Activated CD4-positive, alpha-beta T cell treated with anti-CD3 and anti-CD28 coated beads, Interleukin-2, amount 50 U/mL, for 4 hours (primary cell): ENCODE data around the gene ARID3C.
A peak's percentile ranks its signal among the peaks of the same experiment; 100 is the strongest.

Experiments
- DNase-seq, 2 experiments: peaks; one replicate each; pipeline ENCODE4 v3.0.0-alpha.2; 2020

Gene ARID3C

DNA sequence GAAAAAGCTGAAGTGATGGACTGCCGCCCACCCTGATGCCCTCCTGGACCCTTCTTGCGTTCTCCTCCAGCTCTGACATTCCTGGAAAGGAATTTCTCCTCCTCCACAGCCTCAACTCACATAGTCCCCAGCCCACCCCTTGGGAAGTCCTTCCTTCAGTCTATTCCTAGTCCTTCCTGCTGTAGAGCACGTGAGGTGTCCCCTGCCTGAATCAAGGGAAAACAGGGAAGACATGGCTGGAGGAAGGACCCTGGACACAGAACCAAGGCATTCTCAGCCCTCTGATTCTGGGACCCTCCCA, 3.7 kb downstream of the ARID3C start:
- DNase-seq = no peak

DNA sequence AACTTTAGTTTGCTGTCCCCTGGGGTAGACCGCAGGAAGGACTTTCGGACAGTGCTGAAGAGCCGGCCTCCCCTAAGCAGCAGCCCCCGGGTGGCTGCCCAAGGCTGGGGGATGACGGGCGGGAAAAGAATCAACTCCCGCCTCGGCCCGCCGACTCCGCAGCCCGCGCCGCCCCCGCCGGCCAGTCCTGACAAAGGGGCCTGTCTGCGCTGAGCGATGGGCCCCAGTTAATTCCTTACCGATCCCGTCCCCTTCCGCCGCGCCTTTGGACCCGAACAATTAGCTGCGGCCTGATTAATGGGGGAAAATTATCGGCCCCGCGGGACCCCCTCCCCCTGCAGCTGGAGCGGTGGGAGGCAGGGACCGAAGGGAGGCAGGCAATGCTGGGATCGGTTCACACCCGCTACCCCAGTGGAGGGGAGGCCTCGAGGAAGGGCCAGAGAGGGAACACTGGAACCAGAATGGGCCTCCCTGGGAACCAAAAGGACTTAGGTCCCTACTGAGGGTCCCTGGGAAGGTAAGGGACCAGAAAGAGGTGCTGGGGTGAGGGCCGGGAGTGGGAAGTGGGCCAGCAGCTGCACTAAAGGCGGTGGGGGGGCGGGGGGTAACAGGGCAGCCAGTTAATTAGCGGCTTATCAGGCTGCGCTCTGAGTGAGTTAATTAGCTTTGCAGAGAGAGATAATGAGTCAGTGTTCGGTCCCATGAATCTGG, 4.2 kb downstream of the ARID3C start:
- DNase-seq = no peak

- no peak for DNase-seq
These were observed 5.3 kb downstream of the ARID3C start for GRCh38 chr9:34623374-34624235.

DNA sequence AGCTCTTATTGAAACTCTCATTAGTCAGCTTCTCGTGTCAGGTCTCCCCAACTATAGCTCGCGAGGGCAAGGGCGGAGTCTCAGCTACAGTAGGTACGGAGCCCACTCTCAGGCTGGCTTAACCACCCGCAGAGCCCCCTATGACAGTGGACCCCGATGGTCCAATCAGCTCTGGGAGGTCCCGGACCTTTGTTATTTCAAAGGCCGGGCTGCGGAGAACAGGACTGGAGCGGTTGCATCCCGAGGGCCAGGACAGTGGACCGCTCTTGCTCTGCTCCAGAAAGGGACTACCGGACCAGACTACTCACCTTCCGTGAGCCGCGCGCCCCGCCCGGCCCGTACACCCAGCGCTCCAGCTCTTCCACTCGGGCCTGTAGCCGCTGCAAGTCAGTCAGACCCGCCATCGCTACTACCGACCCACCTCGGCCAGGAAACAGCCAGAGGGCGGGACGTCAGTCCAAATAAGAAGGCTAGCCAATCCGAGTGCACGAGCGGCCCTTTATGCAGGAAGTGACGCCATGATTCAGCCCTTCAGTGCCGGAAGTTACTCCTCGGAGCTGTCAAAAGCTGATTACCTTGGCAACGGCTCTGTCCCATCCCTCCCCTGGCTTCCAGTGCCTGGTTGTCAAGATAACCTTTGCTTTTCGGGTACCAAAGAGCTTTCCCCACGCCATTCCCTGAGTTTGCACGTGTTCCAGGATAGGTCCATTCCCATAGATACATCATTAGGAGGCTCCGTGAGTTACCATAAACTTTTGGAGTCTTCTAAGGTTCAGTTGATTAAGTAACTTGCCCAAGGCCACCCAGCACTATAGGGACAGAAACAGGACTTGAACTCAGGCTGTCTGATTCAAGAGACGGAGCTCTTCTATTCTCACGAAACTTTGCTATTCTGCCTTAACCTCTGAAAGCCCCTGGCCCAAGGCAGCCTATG, 8.5 kb downstream of the ARID3C start, which contains the start of gene DCTN3:
DCTN3 (minus strand) TSS at position 435 of the 934 bp plus-strand sequence; CDS start at position 404, 31 bp downstream.
- DNase-seq = peak; percentile 86 to 88

DNA sequence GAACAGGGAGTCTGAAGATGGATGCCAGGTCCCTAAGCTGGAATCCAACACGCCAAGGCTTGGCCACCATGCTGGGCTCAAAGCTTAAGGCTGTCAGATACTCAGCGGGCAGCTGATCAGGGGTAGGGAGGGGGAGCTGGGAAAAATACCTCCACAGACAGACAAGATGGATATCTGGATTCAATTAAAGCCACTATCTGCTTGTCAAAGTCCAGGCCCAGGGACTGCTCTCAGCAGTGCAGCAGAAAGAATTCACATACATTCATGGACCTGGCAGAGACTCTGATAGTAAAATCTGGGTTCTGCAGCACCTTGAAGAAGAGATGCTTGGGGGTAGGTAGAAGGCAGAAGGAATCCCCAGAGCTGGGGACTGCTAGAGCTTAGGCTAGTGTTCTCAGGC, 13.7 kb downstream of the ARID3C start:
- DNase-seq = no peak

GRCh38 chr9:34612788-34613390, 16.0 kb downstream of the ARID3C start:
- DNase-seq = peak; percentile 50 to 54

DNA sequence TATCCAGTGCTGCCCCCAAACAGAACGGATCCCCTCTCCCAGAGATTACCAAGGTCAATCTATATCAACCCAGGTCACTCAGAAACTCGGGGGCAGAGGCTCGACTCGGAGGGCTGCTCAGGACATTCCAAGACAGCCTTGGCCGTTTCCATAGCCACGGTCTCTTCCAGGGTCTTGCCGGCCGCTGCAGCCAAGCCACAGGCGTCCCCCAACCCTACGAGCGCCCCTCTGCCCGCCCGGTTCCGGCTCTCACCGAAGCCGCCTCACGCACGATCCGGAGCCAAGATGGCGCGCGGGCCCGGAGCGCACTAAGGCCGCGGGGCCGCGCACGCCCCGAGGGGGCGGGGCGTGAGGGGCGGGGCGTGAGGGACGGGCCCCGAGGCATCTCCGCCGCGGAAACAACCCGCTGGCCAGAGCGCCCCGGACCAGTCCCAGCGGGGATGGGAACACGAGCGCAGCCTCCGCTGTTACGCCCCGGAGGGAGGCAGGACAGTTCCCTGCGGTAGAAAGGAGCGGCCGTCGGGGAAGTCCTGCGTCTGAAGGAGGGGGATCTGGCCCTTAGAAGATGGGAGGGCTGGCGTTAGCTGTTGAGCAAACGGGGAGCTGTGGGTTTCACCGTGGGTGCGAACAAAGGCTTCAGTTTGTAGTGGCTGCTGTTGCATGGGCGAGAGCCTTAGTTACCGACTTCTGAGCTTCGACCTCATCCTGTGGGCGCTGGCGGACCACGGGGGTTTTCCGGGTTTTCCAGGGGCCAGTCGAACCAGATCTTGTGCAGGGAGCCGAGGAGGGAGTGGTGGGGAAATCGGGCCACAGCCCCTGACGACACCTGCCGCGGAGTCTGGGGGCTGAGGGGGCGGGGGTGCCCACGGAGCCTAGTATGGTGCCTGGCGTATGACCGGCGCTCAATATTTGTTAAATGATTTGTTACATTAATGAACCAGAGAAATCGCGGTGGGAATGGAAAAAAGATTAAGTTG, 16.8 kb downstream of the ARID3C start, which contains the start of gene RPP25L:
RPP25L (minus strand) TSS at position 287 of the 977 bp plus-strand sequence. CDS start 801 bp downstream, outside the sequence.
- peak; percentile 68 to 72 for DNase-seq

GRCh38 chr9:34611251-34611810, 17.5 kb downstream of the ARID3C start:
- no peak for DNase-seq

- no peak for DNase-seq
These were observed 18.2 kb downstream of the ARID3C start for GRCh38 chr9:34610434-34611206.

- DNase-seq = no peak
These were observed 21.5 kb downstream of the ARID3C start for GRCh38 chr9:34607331-34607730.

GRCh38 chr9:34606905-34607304, 22.0 kb downstream of the ARID3C start:
- DNase-seq = no peak

GRCh38 chr9:34606190-34606589, 22.7 kb downstream of the ARID3C start:
- DNase-seq = no peak

DNA sequence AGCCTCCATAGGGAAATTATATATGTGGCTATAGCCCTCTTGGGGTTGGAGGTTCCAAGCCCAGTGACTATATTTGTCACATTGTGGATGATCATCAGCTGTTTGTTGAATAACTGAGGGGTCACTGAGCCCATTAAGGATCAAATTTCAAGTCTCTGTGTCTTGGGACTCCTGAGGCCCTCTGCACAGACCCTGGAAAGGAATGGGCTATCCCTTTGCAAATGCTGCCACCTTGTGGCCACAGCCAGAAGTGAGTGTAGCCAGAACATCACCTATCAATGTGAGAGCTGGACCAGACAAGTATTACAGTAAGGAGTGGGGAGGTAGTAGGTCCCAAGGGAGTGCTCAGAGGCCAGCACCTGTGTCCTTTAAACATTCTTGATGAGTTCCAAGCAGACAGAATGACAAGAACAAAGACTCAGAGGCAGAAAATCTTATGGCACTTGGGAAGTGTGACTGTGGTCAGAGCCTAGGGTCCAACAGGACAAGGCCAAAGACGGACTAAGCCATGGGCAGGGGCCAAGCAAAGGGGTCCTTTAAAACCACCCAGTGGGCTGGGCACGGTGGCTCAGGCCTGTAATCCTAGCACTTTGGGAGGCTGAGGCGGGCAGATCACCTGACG, 25.1 kb downstream of the ARID3C start:
- peak; percentile 75 to 79 for DNase-seq

DNA sequence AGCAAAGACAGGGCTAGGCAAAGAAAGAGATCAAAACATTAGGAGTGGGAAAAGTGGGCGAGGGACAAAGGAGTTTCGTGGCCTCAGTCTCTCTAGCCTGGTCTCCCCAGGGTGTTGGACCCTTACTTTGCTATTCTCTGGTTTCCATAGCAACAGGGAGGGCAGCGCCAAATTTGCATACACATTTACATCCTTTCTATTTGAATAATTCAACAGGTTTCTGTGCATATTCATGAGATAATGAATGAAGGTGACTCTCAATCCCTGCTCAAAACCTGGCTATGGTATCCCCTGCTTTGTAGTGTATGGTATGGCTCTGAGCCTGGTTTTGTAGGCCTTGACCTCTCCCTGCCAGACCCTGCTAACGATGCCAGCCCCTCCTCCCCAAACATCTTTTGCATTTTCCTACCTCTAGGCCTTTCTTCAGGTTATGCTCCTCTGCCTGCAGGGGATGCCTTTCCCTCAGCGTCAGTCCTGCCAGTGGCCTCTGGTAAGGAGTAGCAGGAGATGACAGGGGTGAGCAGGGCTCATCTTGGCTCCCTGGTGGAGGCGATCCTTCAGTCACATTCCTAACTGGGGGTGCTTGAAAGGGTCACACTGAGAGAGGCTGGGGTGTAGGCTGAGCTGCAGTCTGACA, 26.8 kb downstream of the ARID3C start:
- no peak for DNase-seq

- no peak for DNase-seq
These were observed 28.0 kb downstream of the ARID3C start for GRCh38 chr9:34600908-34601307.

GRCh38 chr9:34599546-34599945, 29.3 kb downstream of the ARID3C start:
- DNase-seq = no peak

- DNase-seq = no peak
These were observed 34.7 kb downstream of the ARID3C start for GRCh38 chr9:34594177-34594576.

DNA sequence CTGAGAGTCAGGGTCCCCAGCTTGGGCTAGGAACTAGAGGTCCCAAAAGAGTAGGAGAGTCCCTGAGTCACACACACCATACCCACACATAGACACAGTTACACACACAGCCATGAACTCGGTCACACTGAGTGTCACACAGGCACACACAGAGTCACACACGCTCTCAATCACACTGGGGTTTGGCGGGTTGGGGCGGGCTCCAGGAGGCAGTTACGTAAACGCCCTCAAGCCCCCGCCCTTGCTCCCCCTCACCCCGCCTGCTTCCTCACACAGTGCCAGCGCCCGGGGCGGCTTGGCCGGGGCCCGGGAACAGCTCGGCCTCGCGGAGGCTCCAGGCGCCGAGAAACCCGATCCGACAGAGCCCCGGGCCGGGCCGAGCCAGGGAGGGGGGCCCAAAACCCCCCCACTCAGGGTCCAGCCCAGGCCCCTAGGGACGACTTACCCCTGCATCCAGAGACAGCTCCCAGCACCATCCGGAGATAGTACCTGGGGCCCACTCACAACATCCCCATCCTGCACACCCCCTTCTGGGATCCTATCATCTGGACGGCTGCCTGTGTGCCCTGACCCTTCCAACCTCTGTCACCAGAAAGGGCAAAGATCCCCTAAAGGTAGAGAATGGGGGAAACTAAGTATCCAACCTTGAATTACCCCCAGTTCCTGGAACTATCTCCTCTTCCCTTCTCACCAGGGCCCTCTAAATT, 35.8 kb downstream of the ARID3C start:
- DNase-seq = no peak
